ENCODE measurements around the gene PRKG1.
"Not testable (repeated sequence)": the region's sequence is repeated elsewhere in the genome, so short reads cannot be mapped to it uniquely, and the experiment has no call there.

PRKG1 gene

DNA sequence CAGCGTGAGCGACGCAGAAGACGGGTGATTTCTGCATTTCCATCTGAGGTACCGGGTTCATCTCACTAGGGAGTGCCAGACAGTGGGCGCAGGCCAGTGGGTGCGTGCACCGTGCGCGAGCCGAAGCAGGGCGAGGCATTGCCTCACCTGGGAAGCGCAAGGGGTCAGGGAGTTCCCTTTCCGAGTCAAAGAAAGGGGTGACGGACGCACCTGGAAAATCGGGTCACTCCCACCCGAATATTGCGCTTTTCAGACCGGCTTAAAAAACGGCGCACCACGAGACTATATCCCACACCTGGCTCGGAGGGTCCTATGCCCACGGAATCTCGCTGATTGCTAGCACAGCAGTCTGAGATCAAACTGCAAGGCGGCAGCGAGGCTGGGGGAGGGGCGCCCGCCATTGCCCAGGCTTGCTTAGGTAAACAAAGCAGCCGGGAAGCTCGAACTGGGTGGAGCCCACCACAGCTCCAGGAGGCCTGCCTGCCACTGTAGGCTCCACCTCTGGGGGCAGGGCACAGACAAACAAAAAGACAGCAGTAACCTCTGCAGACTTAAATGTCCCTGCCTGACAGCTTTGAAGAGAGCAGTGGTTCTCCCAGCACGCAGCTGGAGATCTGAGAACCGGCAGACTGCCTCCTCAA is 1159.2 kb downstream of the PRKG1 start:
- DNase-seq (ENCODE audit: low read depth in 1 of 2, low spot score in 1 of 2), result not testable (repeated sequence)

DNA sequence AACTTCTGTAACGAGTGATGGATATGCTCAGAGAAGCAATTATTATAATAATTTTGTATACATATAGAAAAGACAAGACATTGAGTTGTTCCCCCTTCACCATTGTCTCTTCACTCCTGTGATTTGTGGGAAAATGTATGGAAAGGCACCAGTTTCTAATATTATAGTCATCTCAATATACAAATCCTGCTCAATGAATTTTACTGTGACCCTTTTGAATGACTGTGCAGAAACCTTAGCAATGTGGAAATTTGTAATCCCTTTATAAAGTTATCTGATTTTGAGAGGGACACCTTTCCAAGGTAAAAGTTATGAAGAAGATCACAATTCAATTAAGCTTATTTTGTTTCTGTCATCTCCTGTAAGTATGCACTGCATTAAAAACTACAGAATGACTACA is 1165.5 kb downstream of the PRKG1 start:
- DNase-seq (ENCODE audit: low read depth in 1 of 2, low spot score in 1 of 2), result no peak

DNA sequence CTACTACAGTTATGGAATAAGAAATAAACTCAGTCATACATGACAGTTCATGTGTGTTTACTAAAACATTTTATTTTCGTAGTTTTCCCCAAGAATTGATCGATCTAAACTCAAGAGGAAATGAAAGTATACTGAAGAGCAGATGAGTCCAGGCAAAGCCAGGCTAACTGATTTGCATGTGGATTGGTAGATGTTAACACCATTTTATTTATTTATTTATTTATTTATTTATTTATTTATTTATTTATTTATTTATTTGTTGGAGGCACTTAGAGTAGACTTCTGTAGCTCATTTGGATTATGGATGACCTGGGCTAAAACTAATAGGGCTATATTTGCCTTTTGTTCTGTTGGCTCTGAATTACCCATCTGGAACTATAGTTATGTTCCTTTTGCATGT is 1171.3 kb downstream of the PRKG1 start:
- no peak for DNase-seq (ENCODE audit: low read depth in 1 of 2, low spot score in 1 of 2)

DNA sequence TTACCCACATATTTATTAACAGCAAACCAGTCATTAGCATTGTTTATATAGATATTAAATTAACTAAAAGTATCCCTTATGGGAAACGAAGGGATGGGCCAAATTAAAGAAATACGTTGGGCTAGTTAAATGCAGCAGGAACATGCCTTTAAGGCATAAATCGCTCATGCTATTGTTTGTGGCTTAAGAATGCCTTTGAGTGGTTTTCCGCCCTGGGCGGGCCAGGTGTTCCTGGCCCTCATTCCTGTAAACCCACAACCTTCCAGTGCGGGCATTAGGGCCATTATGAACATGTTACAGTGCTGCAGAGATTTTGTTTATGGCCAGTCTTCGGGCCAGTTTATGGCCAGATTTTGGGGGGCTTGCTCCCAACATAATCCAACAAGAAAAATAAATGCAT is 1173.6 kb downstream of the PRKG1 start:
- not testable (repeated sequence) for DNase-seq (ENCODE audit: low read depth in 1 of 2, low spot score in 1 of 2)

- DNase-seq (ENCODE audit: low read depth in 1 of 2, low spot score in 1 of 2), result no peak
These were observed 1174.5 kb downstream of the PRKG1 start for GRCh38 chr10:52248697-52249306.

GRCh38 chr10:52249850-52250395 is 1175.6 kb downstream of the PRKG1 start:
- DNase-seq (ENCODE audit: low read depth in 1 of 2, low spot score in 1 of 2), result no peak

- DNase-seq (ENCODE audit: low read depth in 1 of 2, low spot score in 1 of 2), result no peak
These were observed 1176.2 kb downstream of the PRKG1 start for GRCh38 chr10:52250510-52250909.

DNA sequence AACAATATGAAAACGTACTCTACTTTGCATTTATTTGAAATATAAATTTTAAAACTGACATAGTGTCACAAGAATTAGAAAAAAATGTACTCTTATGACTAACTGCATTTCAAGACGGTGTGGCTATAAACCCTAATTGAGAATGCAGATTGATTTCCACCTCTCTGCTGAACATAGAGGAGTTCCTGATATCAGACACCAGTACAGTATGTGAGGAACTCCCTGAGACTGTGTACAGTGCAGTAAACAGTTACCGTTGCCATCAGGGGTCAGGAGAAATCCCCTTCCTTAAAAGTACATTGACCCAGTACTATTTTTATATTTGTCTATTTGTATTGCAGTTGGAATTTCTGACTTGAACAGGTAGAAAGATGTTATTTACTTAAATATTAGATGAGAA is 1178.0 kb downstream of the PRKG1 start:
- no peak for DNase-seq (ENCODE audit: low read depth in 1 of 2, low spot score in 1 of 2)

DNA sequence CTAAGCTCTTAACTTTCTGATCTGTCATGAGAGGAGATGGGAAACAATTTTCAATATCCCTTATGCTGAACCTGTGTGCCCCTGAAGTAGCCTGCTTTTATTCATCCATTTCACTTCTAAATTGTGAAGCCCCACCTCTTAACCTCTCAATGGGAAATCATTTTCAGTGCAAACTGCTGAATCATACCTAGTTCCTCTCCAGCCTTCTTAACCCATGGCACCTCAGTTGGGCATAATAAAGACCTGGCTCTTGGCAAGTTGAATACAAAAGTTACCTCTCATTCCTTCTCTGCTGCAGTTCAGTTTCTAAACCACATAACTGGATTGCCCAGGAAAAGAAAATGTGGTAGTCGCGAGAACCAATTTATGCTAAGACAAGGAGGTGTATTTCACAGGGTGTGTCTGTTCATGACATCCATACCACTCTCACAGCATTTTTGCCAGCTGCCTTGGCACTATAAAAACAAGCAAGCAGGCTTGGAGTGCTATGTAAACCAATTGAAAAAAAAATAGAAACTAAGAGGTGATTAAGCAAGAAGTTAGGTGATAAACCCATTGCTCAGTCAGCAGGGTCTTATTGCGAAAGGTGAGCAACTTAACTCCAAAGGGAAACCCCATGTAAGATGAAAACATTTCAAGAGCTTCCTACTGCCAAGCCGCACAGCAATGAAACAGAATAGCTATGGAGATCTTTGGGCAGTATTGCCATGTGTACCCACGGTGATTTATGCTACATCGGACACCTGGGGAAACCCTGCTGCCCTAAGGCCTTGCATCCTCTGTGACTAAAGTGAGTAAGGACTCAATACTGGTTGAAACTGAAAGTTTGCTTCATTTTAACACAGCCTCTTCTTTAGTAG is 1182.8 kb downstream of the PRKG1 start:
- DNase-seq (ENCODE audit: low read depth in 1 of 2, low spot score in 1 of 2), result no peak

DNA sequence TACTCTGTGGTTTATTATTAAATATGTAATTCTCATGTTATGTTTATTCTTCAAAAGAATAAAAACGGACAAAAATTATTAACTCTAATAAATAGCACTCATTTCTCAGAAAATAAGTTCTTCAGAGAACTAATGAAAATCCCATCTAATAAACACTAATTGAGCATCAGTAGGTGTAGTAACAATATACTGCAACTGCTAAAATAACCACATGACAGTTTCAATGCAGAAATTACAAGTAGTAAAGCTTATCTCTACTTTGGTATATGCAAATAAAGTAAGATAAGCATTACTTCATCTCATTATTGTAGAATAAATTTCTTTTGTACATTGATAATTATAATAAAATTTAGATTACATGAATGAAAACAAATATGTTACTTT is 1183.4 kb downstream of the PRKG1 start:
- DNase-seq (ENCODE audit: low read depth in 1 of 2, low spot score in 1 of 2), result no peak

DNA sequence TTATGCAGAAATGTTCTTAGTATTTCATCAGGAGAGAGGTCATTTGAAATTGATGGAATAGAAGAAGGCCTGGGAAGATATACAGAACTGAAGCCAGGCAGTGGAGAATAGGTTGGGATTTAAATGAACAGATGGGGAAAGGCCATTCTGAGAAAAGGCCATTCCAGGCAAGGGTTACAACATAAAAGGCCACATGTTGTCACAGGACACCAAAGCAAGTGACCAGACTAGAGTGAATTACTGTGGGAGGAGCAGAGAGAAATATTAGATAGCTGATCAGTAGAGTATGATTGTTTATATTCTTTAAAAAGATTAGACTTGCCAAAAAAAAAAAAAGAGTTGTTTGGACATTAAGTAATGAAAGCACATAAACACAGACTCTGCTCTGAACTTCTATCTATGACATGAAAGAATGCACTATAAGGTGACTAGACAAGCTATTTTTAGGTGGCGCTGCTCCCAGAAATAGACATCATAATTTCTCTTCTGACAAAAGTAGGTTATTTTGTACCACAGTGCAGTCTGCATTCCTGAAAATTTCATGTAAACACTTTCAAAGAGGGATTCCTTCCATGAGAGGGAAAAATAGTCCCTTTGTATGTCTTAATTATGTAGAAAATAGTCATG is 1184.6 kb downstream of the PRKG1 start:
- DNase-seq (ENCODE audit: low read depth in 1 of 2, low spot score in 1 of 2), result no peak

- no peak for DNase-seq (ENCODE audit: low read depth in 1 of 2, low spot score in 1 of 2)
These were observed 1185.1 kb downstream of the PRKG1 start for GRCh38 chr10:52259426-52259812.

GRCh38 chr10:52261362-52261761 is 1187.1 kb downstream of the PRKG1 start:
- DNase-seq (ENCODE audit: low read depth in 1 of 2, low spot score in 1 of 2), result no peak

- no peak for DNase-seq (ENCODE audit: low read depth in 1 of 2, low spot score in 1 of 2)
These were observed 1191.0 kb downstream of the PRKG1 start for GRCh38 chr10:52265131-52265926.

DNA sequence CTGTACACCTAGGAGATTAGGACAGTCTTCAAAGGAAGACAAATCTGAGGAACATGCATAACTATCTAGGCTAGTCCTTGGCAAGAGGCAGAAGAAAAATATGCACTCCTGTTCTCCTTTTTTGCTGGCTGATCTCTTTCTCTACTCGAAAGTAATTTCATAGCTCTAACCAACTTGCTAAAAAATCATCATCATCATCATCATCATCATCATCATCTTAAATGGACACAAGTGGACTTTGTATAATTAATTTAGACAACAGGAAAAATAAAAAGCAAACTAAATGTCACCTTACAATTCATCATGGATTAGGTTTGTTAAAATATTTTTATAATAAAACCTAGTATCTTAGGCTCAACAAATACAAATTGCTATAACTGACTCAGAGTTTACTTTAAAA is 1192.6 kb downstream of the PRKG1 start:
- no peak for DNase-seq (ENCODE audit: low read depth in 1 of 2, low spot score in 1 of 2)

- no peak for DNase-seq (ENCODE audit: low read depth in 1 of 2, low spot score in 1 of 2)
These were observed 1194.5 kb downstream of the PRKG1 start for GRCh38 chr10:52268790-52269189.

GRCh38 chr10:52269233-52269632 is 1194.9 kb downstream of the PRKG1 start:
- no peak for DNase-seq (ENCODE audit: low read depth in 1 of 2, low spot score in 1 of 2)

DNA sequence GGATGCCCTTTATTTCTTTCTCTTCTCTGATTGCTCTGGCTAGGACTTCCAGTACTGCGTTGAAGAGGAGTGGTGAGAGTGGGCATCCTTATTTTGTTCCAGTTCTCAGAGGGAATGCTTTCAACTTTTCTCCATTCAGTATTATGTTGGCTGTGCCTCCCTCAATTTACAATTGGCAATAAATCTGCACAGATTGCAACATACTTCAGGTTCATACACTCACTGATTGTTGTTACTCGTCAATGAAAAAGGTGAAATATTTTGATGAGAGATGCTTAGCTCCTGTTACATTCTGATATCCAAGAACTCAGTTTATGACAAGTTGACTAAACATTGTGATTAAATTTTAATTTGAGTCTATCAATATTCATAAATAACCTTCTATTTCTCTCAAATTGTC is 1201.9 kb downstream of the PRKG1 start:
- DNase-seq (ENCODE audit: low read depth in 1 of 2, low spot score in 1 of 2), result no peak

GRCh38 chr10:52276986-52277385 is 1202.7 kb downstream of the PRKG1 start:
- DNase-seq (ENCODE audit: low read depth in 1 of 2, low spot score in 1 of 2), result no peak

DNA sequence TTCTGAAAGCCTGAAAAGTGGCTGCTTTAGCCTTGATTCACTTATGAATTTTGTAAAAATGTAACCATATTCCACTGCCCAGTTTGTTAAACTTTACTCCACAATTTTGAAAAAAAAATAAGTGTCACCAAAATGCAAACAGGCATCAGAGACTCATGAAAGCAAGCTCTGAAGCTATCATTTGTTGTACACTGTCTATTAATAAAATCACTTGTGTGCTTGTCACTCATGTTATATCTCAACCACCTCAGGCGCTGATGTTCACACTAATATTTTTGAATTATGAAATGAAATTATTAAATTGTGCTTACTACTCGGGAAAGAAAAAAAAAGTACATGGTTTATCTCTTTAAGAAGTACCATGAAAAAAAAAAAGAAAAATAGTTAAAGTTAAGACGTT is 1205.3 kb downstream of the PRKG1 start:
- no peak for DNase-seq (ENCODE audit: low read depth in 1 of 2, low spot score in 1 of 2)

GRCh38 chr10:52280051-52280450 is 1205.8 kb downstream of the PRKG1 start:
- DNase-seq (ENCODE audit: low read depth in 1 of 2, low spot score in 1 of 2), result no peak

All from activated T-helper 1 cell treated with anti-CD3 and anti-CD28 coated beads, Interleukin-2, amount 50 U/mL, for 16 hours (primary cell).